Kidney (tissue), 14 donors: Measurements from ENCODE around the gene EBF3. TPM values are rescaled to one million over a fixed set of nuclear protein-coding genes. Genes with fewer than 3 reads are reported as not detected.

Experiments
- DNase-seq, 5 donors: peaks; one replicate each; pipeline ENCODE4 v3.0.0-alpha.2; 2013 to 2020
- FAIRE-seq: peaks from 2 replicates; lab custom pipeline; 2012; peaks lifted over from hg19 to GRCh38; lab: Jason Lieb, UNC
- H3K27ac ChIP-seq, 2 donors: one replicate each; pipeline ENCODE4 v1.7.0; 2013; ENCODE audit warnings: low read depth in 2 of 2, low read length in 2 of 2, inconsistent platforms in 1 of 2
- H3K27me3 ChIP-seq: one replicate; pipeline ENCODE4 v1.7.1; 2013; ENCODE audit warnings: low read length, inconsistent platforms; ENCODE audit not compliant: control insufficient read depth, insufficient read depth
- H3K36me3 ChIP-seq, 3 donors: one replicate each; pipeline versions ENCODE4 v1.7.0 to v1.7.1; 2013; ENCODE audit warnings: low read length in 3 of 3, control low read depth in 1 of 3, inconsistent platforms in 1 of 3; ENCODE audit not compliant: insufficient read depth in 3 of 3, control insufficient read depth in 2 of 3
- H3K4me1 ChIP-seq, 3 donors: one replicate each; pipeline versions ENCODE4 v1.7.0 to v1.7.1; 2013; ENCODE audit warnings: low read length in 3 of 3, inconsistent platforms in 1 of 3, low read depth in 1 of 3; ENCODE audit not compliant: control insufficient read depth in 2 of 3, insufficient read depth in 2 of 3
- H3K4me3 ChIP-seq, 3 donors: one replicate each; pipeline versions ENCODE4 v1.7.0 to v1.8.1; 2013; ENCODE audit warnings: low read length in 3 of 3, control low read depth in 1 of 3, inconsistent platforms in 1 of 3
- H3K9ac ChIP-seq, 3 donors: one replicate each; pipeline versions ENCODE4 v1.7.0 to v1.7.1; 2013; ENCODE audit warnings: low read length in 3 of 3, control low read depth in 1 of 3, inconsistent platforms in 1 of 3
- H3K9me3 ChIP-seq, 3 donors: one replicate each; pipeline versions ENCODE4 v1.7.0 to v1.7.1; 2013; ENCODE audit warnings: low read length in 3 of 3, control low read depth in 1 of 3, inconsistent platforms in 1 of 3; ENCODE audit not compliant: control insufficient read depth in 2 of 3, insufficient read depth in 1 of 3
- CTCF ChIP-seq: IDR thresholded peaks from 3 replicates; pipeline ENCODE4 v1.5.1; 2012; ENCODE audit warnings: mild to moderate bottlenecking, moderate library complexity, borderline replicate concordance; ENCODE audit not compliant: insufficient read depth; ENCODE audit errors: extremely low read depth
- intact Hi-C: fragments of 100-400 bp; cut with DNase I; formaldehyde crosslinking; loops from one replicate; pipeline ENCODE4 v1.11.1; 2022
- polyA plus RNA-seq: library from polyadenylated mRNA; stranded (reverse); fragments of 350-450 nt; fragmentation: Illumina TruSeq; extraction: RNeasy Lipid Tissue Mini Kit (QIAGEN cat#74804); gene quantifications from one replicate; pipeline ENCODE4 v1.2.3, GENCODE V29; 2014; ENCODE audit warnings: low read depth, low replicate concordance; ENCODE audit not compliant: insufficient read depth
- total RNA-seq: library from RNA; stranded (reverse); fragmentation: NEBNext Ultra II Directional; extraction: Animal tissue kit (Norgen Biotek cat#: 25700); gene quantifications from one replicate; pipeline ENCODE4 v1.2.1, GENCODE V29; 2021
- donor health status: control.
- donor health status: control.
- donor health status: control.
- donor health status: control.
- donor health status: control.
- donor health status: DM: yes; HTN: yes; CAD: no.
- donor health status: Normal renal cell carcinoma (clear cell type).

The EBF3 gene
- total and polyA plus RNA-seq, 2 donors from 2014 or later: 0.09 to 0.98 TPM

- no peaks in the 10 kb centered on the region for H3K4me1 ChIP-seq
- no peak overlapping the region for H3K4me3 ChIP-seq
- TF ChIP-seq CTCF: no peak
- no peak overlapping the region for H3K27ac ChIP-seq
- no peak for FAIRE-seq
- H3K9ac ChIP-seq: no peak overlapping the region
- no peaks in the 10 kb centered on the region for H3K27me3 ChIP-seq
- no peaks in the 10 kb centered on the region for H3K36me3 ChIP-seq
- intact Hi-C loops: no loop called here
- DNase-seq: peak in 1 of 5 donors; percentile 53
- no peaks in the 10 kb centered on the region for H3K9me3 ChIP-seq
Observed at GRCh38 chr10:129914153-129914855, 49.8 kb downstream of the EBF3 start.

- Histone ChIP-seq H3K36me3 (no peaks in the 10 kb centered on the region), H3K4me1 (no peaks in the 10 kb centered on the region), H3K27me3 (no peaks in the 10 kb centered on the region), H3K9ac (no peak overlapping the region), H3K4me3 (no peak overlapping the region), H3K27ac (no peak overlapping the region), H3K9me3 (no peaks in the 10 kb centered on the region)
- FAIRE-seq (no peak), DNase-seq (peak in 2 of 5 donors; percentile 19 to 25)
- intact Hi-C loops: no loop called here
- no peak for TF ChIP-seq CTCF
Observed at GRCh38 chr10:129912986-129913695, 50.9 kb downstream of the EBF3 start.

GRCh38 chr10:129912166-129912917, 51.7 kb downstream of the EBF3 start:
- Histone ChIP-seq H3K27me3 (no peaks in the 10 kb centered on the region), H3K9ac (no peak overlapping the region), H3K27ac (no peak overlapping the region), H3K36me3 (no peaks in the 10 kb centered on the region), H3K4me1 (no peaks in the 10 kb centered on the region), H3K9me3 (no peaks in the 10 kb centered on the region), H3K4me3 (no peak overlapping the region)
- DNase-seq (peak in 2 of 5 donors; percentile 16 to 46), FAIRE-seq (no peak)
- intact Hi-C loops: no loop called here
- TF ChIP-seq CTCF: no peak
